Retina (tissue), 1 donor: ENCODE results near the gene VTI1B.
"Not testable (repeated sequence)": the region's sequence is repeated elsewhere in the genome, so short reads cannot be mapped to it uniquely, and the experiment has no call there.

Experiments
- DNase-seq: peaks from one replicate; pipeline ENCODE4 v3.0.0-alpha.2; 2016

VTI1B gene

GRCh38 chr14:67674139-67674479, 323 bp downstream of the VTI1B start:
- DNase-seq: no peak

GRCh38 chr14:67673451-67673850, 981 bp downstream of the VTI1B start:
- DNase-seq: no peak

- DNase-seq: no peak
Measured at GRCh38 chr14:67668559-67668958, 5.9 kb downstream of the VTI1B start.

GRCh38 chr14:67666750-67667449, 7.5 kb downstream of the VTI1B start:
- peak; percentile 35 for DNase-seq

- no peak for DNase-seq
Measured at GRCh38 chr14:67665868-67666267, 8.6 kb downstream of the VTI1B start.

- DNase-seq: no peak
Measured at GRCh38 chr14:67663633-67664032, 10.8 kb downstream of the VTI1B start.

GRCh38 chr14:67653651-67654280, 20.7 kb downstream of the VTI1B start:
- DNase-seq: peak; percentile 13

- DNase-seq: no peak
Measured at GRCh38 chr14:67652189-67652588, 22.2 kb downstream of the VTI1B start.

- no peak for DNase-seq
Measured at GRCh38 chr14:67650694-67651093, 23.7 kb downstream of the VTI1B start.

- DNase-seq: no peak
Measured at GRCh38 chr14:67650151-67650550, 24.3 kb downstream of the VTI1B start.

GRCh38 chr14:67646131-67646530, 28.3 kb downstream of the VTI1B start:
- DNase-seq: no peak

- no peak for DNase-seq
Measured at GRCh38 chr14:67645414-67645813, 29.0 kb downstream of the VTI1B start.

- DNase-seq: no peak
Measured at GRCh38 chr14:67644428-67644827, 30.0 kb downstream of the VTI1B start.

- DNase-seq: no peak
Measured at GRCh38 chr14:67643713-67644112, 30.7 kb downstream of the VTI1B start.

- DNase-seq: no peak
Measured at GRCh38 chr14:67641902-67642749, 32.3 kb downstream of the VTI1B start.

GRCh38 chr14:67641480-67641879, 33.0 kb downstream of the VTI1B start:
- DNase-seq: no peak

- DNase-seq: no peak
Measured at GRCh38 chr14:67638642-67639041, 35.8 kb downstream of the VTI1B start.

- no peak for DNase-seq
Measured at GRCh38 chr14:67636361-67636919, 38.0 kb downstream of the VTI1B start.

- DNase-seq: no peak
Measured at GRCh38 chr14:67633451-67634147, 40.8 kb downstream of the VTI1B start.

- DNase-seq: no peak
Measured at GRCh38 chr14:67630938-67631337, 43.5 kb downstream of the VTI1B start.

GRCh38 chr14:67630186-67630585, 44.2 kb downstream of the VTI1B start:
- DNase-seq: no peak

- no peak for DNase-seq
Measured at GRCh38 chr14:67627519-67627918, 46.9 kb downstream of the VTI1B start.

- not testable (repeated sequence) for DNase-seq
Measured at GRCh38 chr14:67626131-67626530, 48.3 kb downstream of the VTI1B start.
